ENCODE measurements around the gene TIGD3. TPM values are rescaled to one million over a fixed set of nuclear protein-coding genes. Genes with fewer than 3 reads are reported as not detected.

TIGD3 gene
- total and polyA plus RNA-seq, 2 donors (not counting 3 experiments of a cell fraction or from before 2014, with no cell fraction given), result 0.18 to 0.27 TPM

- no peak for FAIRE-seq
- TF ChIP-seq, protein P1, sequence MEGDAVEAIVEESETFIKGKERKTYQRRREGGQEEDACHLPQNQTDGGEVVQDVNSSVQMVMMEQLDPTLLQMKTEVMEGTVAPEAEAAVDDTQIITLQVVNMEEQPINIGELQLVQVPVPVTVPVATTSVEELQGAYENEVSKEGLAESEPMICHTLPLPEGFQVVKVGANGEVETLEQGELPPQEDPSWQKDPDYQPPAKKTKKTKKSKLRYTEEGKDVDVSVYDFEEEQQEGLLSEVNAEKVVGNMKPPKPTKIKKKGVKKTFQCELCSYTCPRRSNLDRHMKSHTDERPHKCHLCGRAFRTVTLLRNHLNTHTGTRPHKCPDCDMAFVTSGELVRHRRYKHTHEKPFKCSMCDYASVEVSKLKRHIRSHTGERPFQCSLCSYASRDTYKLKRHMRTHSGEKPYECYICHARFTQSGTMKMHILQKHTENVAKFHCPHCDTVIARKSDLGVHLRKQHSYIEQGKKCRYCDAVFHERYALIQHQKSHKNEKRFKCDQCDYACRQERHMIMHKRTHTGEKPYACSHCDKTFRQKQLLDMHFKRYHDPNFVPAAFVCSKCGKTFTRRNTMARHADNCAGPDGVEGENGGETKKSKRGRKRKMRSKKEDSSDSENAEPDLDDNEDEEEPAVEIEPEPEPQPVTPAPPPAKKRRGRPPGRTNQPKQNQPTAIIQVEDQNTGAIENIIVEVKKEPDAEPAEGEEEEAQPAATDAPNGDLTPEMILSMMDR (IDR thresholded peaks at IDR 0.05; ENCODE audit: extremely low read depth in 1 of 2, insufficient read depth in 1 of 2, low read depth in 1 of 2, low read length in 2 of 2), result no peak
- TF ChIP-seq JUN (IDR thresholded peaks at IDR 0.05; ENCODE audit: borderline replicate concordance, insufficient read depth, insufficient read length, low read depth), result no peak
- no peak for TF ChIP-seq POLR2AphosphoS5 (IDR thresholded peaks at IDR 0.05; ENCODE audit: insufficient read depth, low read depth, low read length)
- TF ChIP-seq POLR2A (IDR thresholded peaks at IDR 0.05; ENCODE audit: low read depth, low read length), result no peak
- TF ChIP-seq MAX (IDR thresholded peaks at IDR 0.05; ENCODE audit: insufficient read depth, insufficient read length), result no peak
- no peak for TF ChIP-seq GATA2 (IDR thresholded peaks at IDR 0.05; ENCODE audit: insufficient read depth, insufficient read length, low read depth, low read length)
- no peak for TF ChIP-seq FOS (IDR thresholded peaks at IDR 0.05; ENCODE audit: borderline replicate concordance, insufficient read depth, low read length)
- no peak for TF ChIP-seq EZH2 (IDR thresholded peaks at IDR 0.05; ENCODE audit: borderline replicate concordance, low read depth, low read length, severe bottlenecking)
- no peak for TF ChIP-seq MYC (IDR thresholded peaks at IDR 0.05; ENCODE audit: low read depth, low read length)
- Histone ChIP-seq H3K27ac (ENCODE audit: insufficient read depth, low read depth, low read length) (no peak overlapping the region), H3K9ac (replicated peaks; ENCODE audit: extremely low read depth, insufficient read depth, low read length) (no peak overlapping the region), H3K4me3 (replicated peaks in 1 of 3; ENCODE audit: insufficient read depth in 1 of 3, low read depth in 1 of 3, low read length in 3 of 3) (no peak overlapping the region), H3K79me2 (ENCODE audit: control insufficient read depth, insufficient read depth, low read length) (peaks cover 67% of the 10 kb centered on the region), H3K36me3 (ENCODE audit: control insufficient read depth in 2 of 2, extremely low read depth in 1 of 2, insufficient read depth in 2 of 2, low read length in 2 of 2) (peaks cover 22 to 26% of the 10 kb centered on the region in 2 experiments), H3K4me1 (ENCODE audit: control insufficient read depth, extremely low read depth, insufficient read depth, low read length) (peaks cover 19% of the 10 kb centered on the region), H4K20me1 (replicated peaks; ENCODE audit: control insufficient read depth, extremely low read depth, insufficient read depth, low read length) (no peaks in the 10 kb centered on the region), H3K9me1 (replicated peaks; ENCODE audit: control insufficient read depth, extremely low read depth, insufficient read depth, low read length) (no peaks in the 10 kb centered on the region), H3K9me3 (replicated peaks; ENCODE audit: control insufficient read depth, insufficient read depth, low read length) (no peaks in the 10 kb centered on the region), H2AFZ (ENCODE audit: low read depth, low read length) (no peak overlapping the region), H3K27me3 (ENCODE audit: control insufficient read depth in 2 of 2, insufficient read depth in 2 of 2, low read length in 2 of 2) (no peaks in the 10 kb centered on the region), H3K4me2 (ENCODE audit: insufficient read depth, low read length) (no peak overlapping the region)
- ChIA-PET POLR2A (no interaction called here), CTCF (interaction anchor here (1.5 to 9.0 kb wide), 2 partner anchors 11 to 46 kb away, joined by 5 to 345 read pairs; partner anchors contain the start of gene DPF2)
- BruUV-seq (replicated peaks), result no TSS peak
- no peak for DNase-seq (ENCODE audit: low read depth, low spot score)
- intact Hi-C loops (cut with micrococcal nuclease), result no loop called here
- dilution Hi-C loops (cut with MboI; ENCODE audit: extremely low pct_ligation_motif_present, low sequenced_read_pairs), result no loop called here
These were observed 33.5 kb upstream of the TIGD3 start for GRCh38 chr11:65321076-65321475.

Measured in endothelial cell of umbilical vein (primary cell).